Skeletal muscle cell (primary cell): ENCODE measurements around the gene PODXL2.
"Not testable (repeated sequence)": the region's sequence is repeated elsewhere in the genome, so short reads cannot be mapped to it uniquely, and the experiment has no call there.

ENCODE experiments used
- DNase-seq: peaks from one replicate; pipeline ENCODE4 v3.0.0-alpha.2; 2010; ENCODE audit warnings: low read depth
- H3K4me3 ChIP-seq: 2 replicates; pipeline ENCODE4 v1.5.1; 2011; ENCODE audit warnings: low read depth, mild to moderate bottlenecking, control low read depth, low read length, moderate library complexity

Gene PODXL2

GRCh38 chr3:127671523-127672428 is 42.8 kb downstream of the PODXL2 start:
- DNase-seq = no peak
- peak overlapping the region; percentile 65 for H3K4me3 ChIP-seq

- DNase-seq = no peak
Observed at GRCh38 chr3:127672429-127673190, 43.6 kb downstream of the PODXL2 start, which contains the start of gene ABTB1. Gene ABTB1 (plus strand): TSS chr3:127672952. CDS start chr3:127673026, 74 bp downstream.

GRCh38 chr3:127673191-127674100 is 44.5 kb downstream of the PODXL2 start:
- peak overlapping the region; percentile 68 for H3K4me3 ChIP-seq
- DNase-seq = no peak

More at GRCh38 chr3:127672429-127673190, 43.6 kb downstream of the PODXL2 start, which contains the start of gene ABTB1:
- peak within 1 kb of the TSS; percentile 68 for H3K4me3 ChIP-seq

- DNase-seq = no peak
- peak overlapping the region; percentile 68 for H3K4me3 ChIP-seq
Observed at GRCh38 chr3:127674101-127674721, 45.2 kb downstream of the PODXL2 start.

- H3K4me3 ChIP-seq = no peak overlapping the region
- no peak for DNase-seq
Observed at GRCh38 chr3:127674790-127675189, 45.8 kb downstream of the PODXL2 start.

- DNase-seq = no peak
- no peak overlapping the region for H3K4me3 ChIP-seq
Observed at GRCh38 chr3:127675651-127676391, 46.8 kb downstream of the PODXL2 start.

- no peak for DNase-seq
- H3K4me3 ChIP-seq = no peak overlapping the region
Observed at GRCh38 chr3:127676456-127676855, 47.5 kb downstream of the PODXL2 start.

- no peak for DNase-seq
Observed at GRCh38 chr3:127676921-127677351, 48.0 kb downstream of the PODXL2 start.

GRCh38 chr3:127677541-127678314 is 48.7 kb downstream of the PODXL2 start:
- no peak for DNase-seq
- no peak overlapping the region for H3K4me3 ChIP-seq

More at GRCh38 chr3:127676921-127677351, 48.0 kb downstream of the PODXL2 start:
- H3K4me3 ChIP-seq = no peak overlapping the region

- DNase-seq = no peak
- H3K4me3 ChIP-seq = no peak overlapping the region
Observed at GRCh38 chr3:127678315-127678599, 49.3 kb downstream of the PODXL2 start.

GRCh38 chr3:127678611-127679533 is 49.9 kb downstream of the PODXL2 start:
- DNase-seq = no peak
- no peak overlapping the region for H3K4me3 ChIP-seq

GRCh38 chr3:127679534-127680145 is 50.7 kb downstream of the PODXL2 start:
- H3K4me3 ChIP-seq = no peak overlapping the region
- no peak for DNase-seq

GRCh38 chr3:127680146-127680661 is 51.2 kb downstream of the PODXL2 start:
- H3K4me3 ChIP-seq = no peak overlapping the region
- no peak for DNase-seq

GRCh38 chr3:127680798-127681221 is 51.8 kb downstream of the PODXL2 start:
- no peak overlapping the region for H3K4me3 ChIP-seq
- no peak for DNase-seq

GRCh38 chr3:127682175-127682554 is 53.2 kb downstream of the PODXL2 start:
- H3K4me3 ChIP-seq, DNase-seq: not testable (repeated sequence)

- no peak for DNase-seq
- no peak overlapping the region for H3K4me3 ChIP-seq
Observed at GRCh38 chr3:127682561-127682960, 53.6 kb downstream of the PODXL2 start.
